ENCODE measurements around the gene PAIP2.

DNA sequence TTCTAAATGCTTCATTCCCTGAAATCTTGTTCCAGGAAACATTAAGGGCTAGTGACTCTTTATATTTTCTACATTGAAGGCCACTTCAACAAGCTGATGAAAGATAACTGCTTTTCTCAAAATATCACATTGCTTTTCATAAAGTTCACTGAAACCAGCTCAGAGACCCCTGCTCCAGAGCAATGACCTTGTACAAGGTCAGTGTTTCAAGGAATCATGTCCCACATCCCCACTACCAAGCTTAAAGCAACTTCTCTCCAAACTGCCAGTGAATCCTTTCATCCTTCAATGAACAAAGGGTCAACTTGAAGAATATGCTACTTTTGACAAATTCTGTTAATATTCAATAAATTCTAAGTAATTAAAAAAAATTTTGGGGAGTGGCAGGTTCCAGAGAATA, 74.2 kb downstream of the PAIP2 start:
- TF ChIP-seq CTCF (IDR thresholded peaks at IDR 0.05; ENCODE audit: low read length) (no peak), EZH2 (IDR thresholded peaks at IDR 0.05; ENCODE audit: borderline replicate concordance, low read length) (no peak)
